ENCODE data around the gene NAA20.

GRCh38 chr20:20052074-20052970 lies 35.2 kb downstream of the NAA20 start, which contains the start of the genes CFAP61 and CRNKL1:
- TF ChIP-seq CTCF (optimal IDR thresholded peaks at IDR 0.05 in 1 of 3, IDR thresholded peaks at IDR 0.05 in 1 of 3, conservative IDR thresholded peaks at IDR 0.05 in 1 of 3; ENCODE audit: extremely low read depth in 1 of 3, insufficient read depth in 2 of 3, low read length in 3 of 3): no peak
- TF ChIP-seq EZH2 (IDR thresholded peaks at IDR 0.05; ENCODE audit: low read length): no peak
